Astrocyte of the spinal cord (primary cell): ENCODE results near the gene FYB2.

Experiments used
- DNase-seq: peaks from one replicate; pipeline ENCODE4 v3.0.0; 2011; ENCODE audit warnings: low read depth, low spot score
- H3K4me3 ChIP-seq: 2 replicates; pipeline ENCODE4 v1.5.1; 2011; ENCODE audit warnings: low read depth, mild to moderate bottlenecking, low read length, moderate library complexity
- in situ Hi-C: cut with HindIII; loops from 2 replicates; pipeline ENCODE4 v1.10.0; 2017; ENCODE audit warnings: low sequenced_read_pairs
- TF ChIP-seq, protein P1 (sequence below): IDR thresholded peaks from 2 replicates; pipeline ENCODE4 v1.5.1; 2012; ENCODE audit warnings: low read depth, mild to moderate bottlenecking, low read length, inconsistent platforms

The FYB2 gene

DNA sequence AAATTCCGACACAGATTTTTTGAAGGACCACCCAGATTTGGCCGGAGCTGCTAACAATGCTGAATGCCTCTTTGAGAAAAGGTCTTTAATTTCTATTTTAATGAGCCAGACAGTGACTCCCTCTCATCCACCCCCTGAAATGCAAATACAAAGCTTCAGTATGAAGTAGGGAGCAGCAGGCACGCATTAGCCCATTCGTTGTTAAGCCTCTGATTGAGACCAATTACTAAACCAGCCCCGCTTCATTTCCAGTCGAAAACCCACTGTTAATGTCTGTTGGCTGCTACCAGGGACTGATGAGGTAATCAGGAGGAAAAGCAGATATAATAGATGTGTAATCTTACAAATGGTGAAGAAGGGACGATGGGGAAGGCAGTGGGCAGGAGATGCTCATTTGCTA lies 30.5 kb upstream of the FYB2 start:
- H3K4me3 ChIP-seq = no peak overlapping the region
- no peak for DNase-seq
- TF ChIP-seq, protein P1, sequence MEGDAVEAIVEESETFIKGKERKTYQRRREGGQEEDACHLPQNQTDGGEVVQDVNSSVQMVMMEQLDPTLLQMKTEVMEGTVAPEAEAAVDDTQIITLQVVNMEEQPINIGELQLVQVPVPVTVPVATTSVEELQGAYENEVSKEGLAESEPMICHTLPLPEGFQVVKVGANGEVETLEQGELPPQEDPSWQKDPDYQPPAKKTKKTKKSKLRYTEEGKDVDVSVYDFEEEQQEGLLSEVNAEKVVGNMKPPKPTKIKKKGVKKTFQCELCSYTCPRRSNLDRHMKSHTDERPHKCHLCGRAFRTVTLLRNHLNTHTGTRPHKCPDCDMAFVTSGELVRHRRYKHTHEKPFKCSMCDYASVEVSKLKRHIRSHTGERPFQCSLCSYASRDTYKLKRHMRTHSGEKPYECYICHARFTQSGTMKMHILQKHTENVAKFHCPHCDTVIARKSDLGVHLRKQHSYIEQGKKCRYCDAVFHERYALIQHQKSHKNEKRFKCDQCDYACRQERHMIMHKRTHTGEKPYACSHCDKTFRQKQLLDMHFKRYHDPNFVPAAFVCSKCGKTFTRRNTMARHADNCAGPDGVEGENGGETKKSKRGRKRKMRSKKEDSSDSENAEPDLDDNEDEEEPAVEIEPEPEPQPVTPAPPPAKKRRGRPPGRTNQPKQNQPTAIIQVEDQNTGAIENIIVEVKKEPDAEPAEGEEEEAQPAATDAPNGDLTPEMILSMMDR = no peak
- in situ Hi-C loops = no loop called here

DNA sequence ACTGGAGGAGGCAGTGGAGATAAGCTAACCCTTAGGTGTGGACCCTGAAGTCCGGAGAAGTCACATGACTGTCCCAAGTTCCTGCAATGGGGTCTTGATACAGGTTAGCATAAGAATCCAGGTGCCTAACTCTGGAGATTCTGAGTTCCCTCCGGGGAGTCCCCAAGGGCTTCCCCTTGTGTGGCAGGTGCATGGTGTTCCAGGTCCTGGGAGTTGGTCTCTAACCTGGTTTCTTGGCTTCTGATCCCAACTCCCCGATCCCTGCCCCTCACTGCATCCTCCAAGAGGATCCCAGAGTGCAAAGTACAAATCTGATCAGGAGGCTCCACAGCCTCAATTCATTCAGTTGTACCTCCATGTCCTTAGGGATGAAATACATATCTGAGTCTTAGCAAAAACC lies 26.1 kb upstream of the FYB2 start:
- no peak for DNase-seq
- in situ Hi-C loops = no loop called here
- TF ChIP-seq, protein P1 = no peak
- no peak overlapping the region for H3K4me3 ChIP-seq

DNA sequence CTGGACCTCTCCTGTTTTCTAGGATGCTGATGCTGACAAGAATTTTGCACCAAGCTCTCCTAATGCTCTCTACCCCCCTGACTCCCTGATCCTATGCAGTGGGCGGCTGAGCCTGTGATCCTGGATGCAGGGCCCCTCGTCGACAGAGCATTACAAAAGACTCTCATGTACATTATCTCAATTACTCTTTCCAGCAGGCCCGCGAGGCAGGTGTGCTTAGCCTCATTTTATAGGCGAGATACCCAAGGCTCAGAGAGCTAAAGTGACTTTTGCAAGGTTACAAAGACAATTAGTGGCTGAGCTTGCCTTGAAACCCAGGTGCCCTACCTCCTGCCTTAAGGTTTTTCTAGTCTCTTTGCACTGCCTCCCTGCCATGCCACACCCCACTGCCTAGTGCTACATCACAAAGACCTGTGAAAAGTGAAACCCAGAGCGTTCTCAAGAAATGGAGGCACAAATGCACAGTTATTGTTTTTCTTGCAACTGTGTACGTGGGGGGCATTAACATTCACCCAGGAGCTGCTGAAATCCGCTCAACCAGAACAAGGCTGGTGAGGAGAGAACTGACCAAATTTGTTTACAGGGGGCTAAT lies 25.4 kb upstream of the FYB2 start:
- H3K4me3 ChIP-seq = no peak overlapping the region
- DNase-seq = no peak
- in situ Hi-C loops = no loop called here
- TF ChIP-seq, protein P1 = no peak

DNA sequence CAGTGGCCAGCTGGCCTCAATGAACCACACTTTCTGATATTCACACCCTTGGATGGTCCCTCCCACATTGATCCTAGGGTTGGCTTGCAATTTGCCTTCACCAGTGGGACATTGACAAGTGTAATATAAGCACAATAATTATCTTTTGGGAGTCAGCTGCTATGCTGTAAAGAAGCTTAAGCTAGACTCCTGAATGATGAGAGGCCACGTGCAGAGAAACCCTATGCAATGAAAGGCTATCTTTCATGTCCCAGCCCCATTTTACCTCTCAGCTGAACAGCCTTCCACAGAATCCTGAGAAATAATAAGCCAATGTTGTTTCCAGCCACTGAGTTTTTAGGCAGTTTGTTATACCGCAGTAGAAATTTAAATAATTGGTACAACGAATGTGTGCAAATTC lies 24.3 kb upstream of the FYB2 start:
- TF ChIP-seq, protein P1 = no peak
- in situ Hi-C loops = no loop called here

DNA sequence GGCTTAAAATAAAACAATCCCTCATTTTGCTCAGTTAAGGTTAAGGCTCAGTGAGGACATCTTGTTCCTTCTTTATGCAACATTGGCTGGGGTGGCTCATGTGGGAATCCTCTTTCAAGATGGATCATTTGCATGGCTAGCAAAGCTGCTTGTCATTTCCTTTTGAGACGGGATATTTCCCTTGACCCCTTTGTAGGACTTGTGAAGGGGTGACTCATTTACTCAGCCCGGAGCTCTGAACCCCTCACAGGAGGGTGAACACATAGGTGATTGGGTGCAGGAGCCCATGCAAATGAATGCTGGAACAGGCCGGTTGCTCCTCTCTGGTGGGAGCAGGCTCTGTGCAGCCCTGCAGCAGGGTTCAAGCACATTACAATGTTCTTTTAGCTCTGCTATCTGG lies 19.6 kb upstream of the FYB2 start:
- in situ Hi-C loops = no loop called here
- no peak overlapping the region for H3K4me3 ChIP-seq
- DNase-seq = peak; percentile 8
- TF ChIP-seq, protein P1 = no peak

More for the DNA sequence above, 24.3 kb upstream of the FYB2 start:
- no peak overlapping the region for H3K4me3 ChIP-seq
- DNase-seq = no peak

DNA sequence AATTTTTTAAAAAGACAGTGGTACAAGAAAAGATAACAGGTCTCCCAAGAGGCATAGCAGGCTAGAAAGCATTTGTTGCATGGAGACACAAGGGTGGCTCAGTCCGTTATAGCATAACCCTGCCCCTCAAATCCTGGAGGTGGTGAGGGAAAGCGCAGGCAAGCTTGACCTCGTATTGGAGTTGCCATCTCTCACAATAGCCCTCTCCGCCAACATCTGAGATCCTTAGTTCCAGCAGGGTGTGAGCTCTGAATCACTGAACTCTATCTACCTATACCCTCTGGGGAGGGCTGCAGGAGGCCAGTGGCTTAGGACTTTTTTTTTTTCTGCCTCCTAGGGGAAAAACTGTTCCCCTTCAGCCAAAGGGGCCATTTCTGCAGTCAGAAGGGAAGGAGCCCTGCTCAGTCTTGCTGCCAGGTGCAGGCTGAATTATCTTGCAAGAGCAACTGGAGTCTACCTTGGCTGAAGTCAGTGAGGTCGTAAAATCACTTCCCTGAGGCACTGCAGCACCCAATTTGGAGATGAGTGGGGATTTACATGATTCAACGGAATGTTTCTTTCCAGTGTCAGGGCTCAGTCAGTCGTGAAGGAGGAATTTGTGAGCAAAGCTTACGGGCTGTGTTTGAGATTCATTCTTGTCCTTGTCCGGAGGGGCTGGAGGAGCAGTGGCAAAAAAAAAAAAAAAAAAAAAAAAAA lies 18.2 kb upstream of the FYB2 start:
- no peak for DNase-seq
- no peak overlapping the region for H3K4me3 ChIP-seq
- TF ChIP-seq, protein P1 = no peak
- in situ Hi-C loops = no loop called here
